ENCODE results near the gene NPIPB2. TPM values are rescaled to one million over a fixed set of nuclear protein-coding genes. Genes with fewer than 3 reads are reported as not detected.

The NPIPB2 gene
- total RNA-seq, 1 experiment from 2014 or later = 2.4 TPM

DNA sequence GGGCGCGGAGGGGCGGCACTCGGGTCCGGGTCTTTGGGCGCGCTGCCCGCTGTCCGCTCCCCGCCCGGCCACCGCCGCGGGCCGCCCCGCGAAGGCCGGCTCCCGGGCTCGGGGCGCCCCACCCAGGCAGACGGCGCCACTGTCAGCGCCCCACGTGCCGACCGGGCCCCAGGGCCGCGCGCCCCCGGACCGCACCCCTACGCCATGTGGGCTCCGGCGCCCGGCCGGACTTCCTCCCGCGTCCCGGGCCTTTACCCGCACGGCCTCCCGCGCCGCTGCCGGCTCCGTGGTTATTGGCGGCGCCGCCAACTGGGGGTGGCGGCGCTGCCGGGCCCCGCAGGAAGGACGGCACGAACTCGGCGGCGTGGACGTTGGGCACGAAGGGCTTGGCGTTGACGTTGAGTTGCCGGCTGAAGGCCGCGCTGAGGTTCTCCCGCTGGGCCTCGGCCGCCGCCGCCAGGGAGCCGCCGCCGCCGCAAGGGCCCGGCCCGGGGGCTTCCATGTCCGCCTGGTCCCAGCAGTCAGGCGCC lies 26.7 kb downstream of the NPIPB2 start:
- CTCF ChIA-PET = interaction anchor here (1.2 kb wide), 1 partner anchor 118 kb away, joined by 3 read pairs; the partner anchor contains the start of gene ZC3H7A
- POLR2A ChIA-PET (ENCODE audit: unreplicated experiment) = no interaction called here
- intact Hi-C loops (cut with micrococcal nuclease) = loop anchor here (10.0 kb wide), 1 partner anchor 60 kb away; the partner anchor contains the start of gene RSL1D1
- Histone ChIP-seq H4K20me1 (ENCODE audit: low read length) (peaks cover 37% of the 10 kb centered on the region), H3K4me2 (ENCODE audit: low read length) (peak overlapping the region; percentile 95), H3K27ac (ENCODE audit: low read length) (peak overlapping the region; percentile 71), H3K4me3 (ENCODE audit: low read length) (peak overlapping the region; percentile 79), H3F3A (ENCODE audit: low read length, unreplicated experiment) (peaks cover 3% of the 10 kb centered on the region), H3K79me2 (ENCODE audit: low read length) (peaks cover 55% of the 10 kb centered on the region), H3K9me2 (replicated peaks; ENCODE audit: low read length) (no peaks in the 10 kb centered on the region), H3K4me1 (ENCODE audit: insufficient read depth, low read length) (peaks cover 23% of the 10 kb centered on the region), H3K36me3 (ENCODE audit: low read depth, low read length) (no peaks in the 10 kb centered on the region), H2AFZ (ENCODE audit: low read length) (no peak overlapping the region), H3K9ac (ENCODE audit: low read length) (peak overlapping the region; percentile 94), H3K9me3 (ENCODE audit: low read length) (no peaks in the 10 kb centered on the region), H3K27me3 (ENCODE audit: low read length) (no peaks in the 10 kb centered on the region)
- no TSS peak for BruUV-seq (replicated peaks)
- no peak for TF ChIP-seq EZH2 (IDR thresholded peaks at IDR 0.05; ENCODE audit: low read length, unreplicated experiment)
- TF ChIP-seq, protein P1, sequence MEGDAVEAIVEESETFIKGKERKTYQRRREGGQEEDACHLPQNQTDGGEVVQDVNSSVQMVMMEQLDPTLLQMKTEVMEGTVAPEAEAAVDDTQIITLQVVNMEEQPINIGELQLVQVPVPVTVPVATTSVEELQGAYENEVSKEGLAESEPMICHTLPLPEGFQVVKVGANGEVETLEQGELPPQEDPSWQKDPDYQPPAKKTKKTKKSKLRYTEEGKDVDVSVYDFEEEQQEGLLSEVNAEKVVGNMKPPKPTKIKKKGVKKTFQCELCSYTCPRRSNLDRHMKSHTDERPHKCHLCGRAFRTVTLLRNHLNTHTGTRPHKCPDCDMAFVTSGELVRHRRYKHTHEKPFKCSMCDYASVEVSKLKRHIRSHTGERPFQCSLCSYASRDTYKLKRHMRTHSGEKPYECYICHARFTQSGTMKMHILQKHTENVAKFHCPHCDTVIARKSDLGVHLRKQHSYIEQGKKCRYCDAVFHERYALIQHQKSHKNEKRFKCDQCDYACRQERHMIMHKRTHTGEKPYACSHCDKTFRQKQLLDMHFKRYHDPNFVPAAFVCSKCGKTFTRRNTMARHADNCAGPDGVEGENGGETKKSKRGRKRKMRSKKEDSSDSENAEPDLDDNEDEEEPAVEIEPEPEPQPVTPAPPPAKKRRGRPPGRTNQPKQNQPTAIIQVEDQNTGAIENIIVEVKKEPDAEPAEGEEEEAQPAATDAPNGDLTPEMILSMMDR (conservative IDR thresholded peaks at IDR 0.05; ENCODE audit: low read depth, low read length) = no peak
- TF ChIP-seq EZH2phosphoT487 (IDR thresholded peaks at IDR 0.05; ENCODE audit: borderline replicate concordance, low read length) = no peak
- ATAC-seq (no peak), DNase-seq (peak; percentile 2)

- TSS peak; percentile 37 for BruUV-seq (replicated peaks)
- intact Hi-C loops (cut with micrococcal nuclease) = loop anchor here (10.0 kb wide), 1 partner anchor 60 kb away; the partner anchor contains the start of gene RSL1D1
Measured at GRCh38 chr16:11914210-11915113, 27.4 kb downstream of the NPIPB2 start.

More at GRCh38 chr16:11914210-11915113, 27.4 kb downstream of the NPIPB2 start:
- DNase-seq (peak; percentile 23), ATAC-seq (no peak)
- Histone ChIP-seq H3F3A (ENCODE audit: low read length, unreplicated experiment) (peaks cover 3% of the 10 kb centered on the region), H2AFZ (ENCODE audit: low read length) (no peak overlapping the region), H3K79me2 (ENCODE audit: low read length) (peaks cover 63% of the 10 kb centered on the region), H3K9me2 (replicated peaks; ENCODE audit: low read length) (no peaks in the 10 kb centered on the region), H3K4me3 (ENCODE audit: low read length) (peak overlapping the region; percentile 79), H3K9ac (ENCODE audit: low read length) (peak overlapping the region; percentile 94), H3K36me3 (ENCODE audit: low read depth, low read length) (no peaks in the 10 kb centered on the region), H3K27ac (ENCODE audit: low read length) (peak overlapping the region; percentile 4), H3K4me2 (ENCODE audit: low read length) (peak overlapping the region; percentile 95), H3K27me3 (ENCODE audit: low read length) (no peaks in the 10 kb centered on the region), H3K9me3 (ENCODE audit: low read length) (no peaks in the 10 kb centered on the region), H3K4me1 (ENCODE audit: insufficient read depth, low read length) (peaks cover 23% of the 10 kb centered on the region), H4K20me1 (ENCODE audit: low read length) (peaks cover 43% of the 10 kb centered on the region)
- ChIA-PET CTCF (no interaction called here), POLR2A (ENCODE audit: unreplicated experiment) (no interaction called here)
- TF ChIP-seq EZH2 (IDR thresholded peaks at IDR 0.05; ENCODE audit: low read length, unreplicated experiment) (no peak), EZH2phosphoT487 (IDR thresholded peaks at IDR 0.05; ENCODE audit: borderline replicate concordance, low read length) (no peak)
- TF ChIP-seq, protein P1 (conservative IDR thresholded peaks at IDR 0.05; ENCODE audit: low read depth, low read length) = no peak

Data from PC-3 (cell line).